Ovary (tissue), 3 donors: ENCODE results near the gene SIRPD.

Experiments
- CTCF ChIP-seq, 3 donors: fragments of 450-650 bp in 2 of 3; fragments of 200-600 bp in 1 of 3; IDR thresholded peaks; one replicate each; pipeline versions ENCODE4 v1.5.1 to v1.8.0; 2016 to 2022; ENCODE audit warnings: antibody characterized with exemption in 3 of 3, mild to moderate bottlenecking in 1 of 3
- EP300 ChIP-seq: sonication (generic); formaldehyde crosslinking; IDR thresholded peaks from one replicate; pipeline ENCODE4 v1.6.1; 2017; ENCODE audit warnings: antibody characterized with exemption
- donor health status: DM: no; HTN: no; CAD: no.

GRCh38 chr20:1489325-1489724 lies 68.2 kb downstream of the SIRPD start:
- TF ChIP-seq EP300 (no peak), CTCF (IDR thresholded peaks at IDR 0.05) (no peak)
